B cell (primary cell): Measurements from ENCODE around the gene FNDC5. TPM values are rescaled to one million over a fixed set of nuclear protein-coding genes. Genes with fewer than 3 reads are reported as not detected.

Source experiments
- ATAC-seq: fragments of 200-7000 bp; cut with Tn5 transposase; one replicate; pipeline ENCODE4 v1.10.0; 2021; ENCODE audit warnings: low read depth, mild to moderate bottlenecking, moderate number of reproducible peaks, moderate library complexity
- CTCF ChIA-PET: fragments of 350-600 bp; sonication (Branson Sonifier 250); formaldehyde crosslinking; loops from one replicate; lab custom pipeline; 2021; ENCODE audit warnings: antibody characterized with exemption, inconsistent platforms; lab: Charles Lee
- POLR2A ChIA-PET: fragments of 350-600 bp; sonication (Branson Sonifier 250); formaldehyde crosslinking; loops from one replicate; lab custom pipeline; 2021; ENCODE audit warnings: antibody characterized with exemption; lab: Charles Lee
- DNase-seq: peaks from one replicate; pipeline ENCODE4 v3.0.0; 2013
- H2AFZ ChIP-seq: 2 replicates; pipeline ENCODE4 v1.6.1; 2012; ENCODE audit warnings: mild to moderate bottlenecking, low read depth, low read length; ENCODE audit not compliant: insufficient read depth, poor library complexity, severe bottlenecking
- H3K27ac ChIP-seq, 2 donors: 1 replicate in 1 of 2; 2 replicates in 1 of 2; pipeline ENCODE4 v1.5.1; 2012 to 2013; ENCODE audit warnings: low read length in 2 of 2, mild to moderate bottlenecking in 2 of 2, moderate library complexity in 1 of 2
- H3K27me3 ChIP-seq, 4 experiments: fragments of 200-600 bp in 1 of 4; sonication (generic) in 1 of 4; replicated peaks in 1 of 4; 1 replicate in 2 of 4; 2 replicates in 2 of 4; pipeline versions ENCODE4 v1.6.1 to v1.7.0; 2013 to 2016; ENCODE audit warnings: low read length in 3 of 4, mild to moderate bottlenecking in 2 of 4, mixed read lengths in 1 of 4, moderate library complexity in 1 of 4; ENCODE audit not compliant: insufficient read depth in 4 of 4, control insufficient read depth in 3 of 4; ENCODE audit errors: control extremely low read depth in 1 of 4
- H3K36me3 ChIP-seq, 2 experiments: replicated peaks in 1 of 2; 1 replicate in 1 of 2; 2 replicates in 1 of 2; pipeline versions ENCODE4 v1.6.1 to v1.7.1; 2013; ENCODE audit warnings: low read length in 1 of 2; ENCODE audit not compliant: insufficient read depth in 2 of 2, control insufficient read depth in 1 of 2; ENCODE audit errors: control extremely low read depth in 1 of 2, extremely low read depth in 1 of 2
- H3K4me1 ChIP-seq, 2 donors: fragments of 200-600 bp in 1 of 2; sonication (generic) in 1 of 2; 1 replicate in 1 of 2; 2 replicates in 1 of 2; pipeline versions ENCODE4 v1.5.1 to v1.6.1; 2013 to 2017; ENCODE audit warnings: low read length in 2 of 2; ENCODE audit not compliant: control insufficient read depth in 2 of 2, insufficient read depth in 2 of 2
- H3K4me2 ChIP-seq: replicated peaks from 2 replicates; pipeline ENCODE3; 2012; ENCODE audit warnings: mild to moderate bottlenecking, low read depth, low read length; ENCODE audit not compliant: poor library complexity, severe bottlenecking
- H3K4me3 ChIP-seq, 5 experiments: fragments of 200-600 bp in 1 of 5; sonication (generic) in 1 of 5; 1 replicate in 3 of 5; 2 replicates in 2 of 5; pipeline versions ENCODE4 v1.5.1 to v1.7.0; 2011 to 2016; ENCODE audit warnings: low read length in 4 of 5, mild to moderate bottlenecking in 4 of 5, low read depth in 2 of 5, control low read depth in 1 of 5, moderate library complexity in 1 of 5; ENCODE audit not compliant: insufficient read depth in 1 of 5; ENCODE audit errors: control extremely low read depth in 1 of 5, extremely low read depth in 1 of 5
- H3K79me2 ChIP-seq: fragments of 200-600 bp; sonication (generic); one replicate; pipeline ENCODE4 v1.6.0; 2016; ENCODE audit warnings: low read length; ENCODE audit not compliant: control insufficient read depth, insufficient read depth
- H3K9ac ChIP-seq: fragments of 200-600 bp; sonication (generic); 2 replicates; pipeline ENCODE4 v1.6.1; 2017; ENCODE audit warnings: mild to moderate bottlenecking, low read length, moderate library complexity
- H3K9me3 ChIP-seq, 3 donors: one replicate each; pipeline versions ENCODE4 v1.6.1 to v1.7.1; 2013; ENCODE audit warnings: low read length in 2 of 3; ENCODE audit not compliant: control insufficient read depth in 2 of 3, insufficient read depth in 1 of 3; ENCODE audit errors: control extremely low read depth in 1 of 3
- H4K20me1 ChIP-seq: 2 replicates; pipeline ENCODE4 v1.6.0; 2012; ENCODE audit warnings: mild to moderate bottlenecking, low read length; ENCODE audit not compliant: insufficient read depth, control insufficient read depth, poor library complexity, severe bottlenecking
- H3K27ac Mint-ChIP-seq: one replicate; pipeline ENCODE4 v1.8.0; 2021; ENCODE audit warnings: mixed read lengths
- H3K27me3 Mint-ChIP-seq: one replicate; pipeline ENCODE4 v1.8.0; 2021; ENCODE audit warnings: mixed read lengths
- H3K4me1 Mint-ChIP-seq: one replicate; pipeline ENCODE4 v1.8.0; 2021; ENCODE audit warnings: mixed read lengths
- H3K4me3 Mint-ChIP-seq: one replicate; pipeline ENCODE4 v1.8.0; 2021; ENCODE audit warnings: mixed read lengths
- H3K9me3 Mint-ChIP-seq: one replicate; pipeline ENCODE4 v1.8.0; 2022; ENCODE audit warnings: mixed read lengths; ENCODE audit not compliant: insufficient read depth
- EZH2 ChIP-seq: IDR thresholded peaks from 2 replicates; pipeline ENCODE4 v1.6.1; 2012; ENCODE audit warnings: borderline replicate concordance, low read depth, mild to moderate bottlenecking, moderate library complexity, low read length; ENCODE audit not compliant: insufficient read depth, poor library complexity, severe bottlenecking
- WGBS: methylation state at CpG from one replicate; pipeline ENCODE4 v1.1.5; 2013; ENCODE audit warnings: missing lambda C conversion rate; ENCODE audit not compliant: insufficient coverage; 5-methylcytosine and 5-hydroxymethylcytosine counted together
- intact Hi-C: fragments of 100-400 bp; cut with micrococcal nuclease; formaldehyde crosslinking; loops from one replicate; pipeline ENCODE4 v1.10.0; 2022
- polyA plus RNA-seq: library from polyadenylated mRNA; depleted of rRNA; stranded (reverse); fragments of >200 nt; gene quantifications from 2 replicates; pipeline ENCODE4 v1.2.3, GENCODE V29; 2012
- total RNA-seq, 2 donors: library from RNA; stranded (reverse); fragments of 120-200 nt in 1 of 2; gene quantifications; 1 replicate in 1 of 2; 2 replicates in 1 of 2; pipeline versions ENCODE4 v1.2.3 to v1.2.4, GENCODE V29; 2013 to 2022
- TF ChIP-seq, protein P1 (sequence below): fragments of 200-600 bp; IDR thresholded peaks from one replicate; pipeline ENCODE4 v1.8.0; 2022; ENCODE audit warnings: antibody characterized with exemption, mild to moderate bottlenecking

FNDC5 gene
- total and polyA plus RNA-seq, 2 donors (not counting 1 experiment from before 2014, with no cell fraction given) = 0.76 to 2.1 TPM

DNA sequence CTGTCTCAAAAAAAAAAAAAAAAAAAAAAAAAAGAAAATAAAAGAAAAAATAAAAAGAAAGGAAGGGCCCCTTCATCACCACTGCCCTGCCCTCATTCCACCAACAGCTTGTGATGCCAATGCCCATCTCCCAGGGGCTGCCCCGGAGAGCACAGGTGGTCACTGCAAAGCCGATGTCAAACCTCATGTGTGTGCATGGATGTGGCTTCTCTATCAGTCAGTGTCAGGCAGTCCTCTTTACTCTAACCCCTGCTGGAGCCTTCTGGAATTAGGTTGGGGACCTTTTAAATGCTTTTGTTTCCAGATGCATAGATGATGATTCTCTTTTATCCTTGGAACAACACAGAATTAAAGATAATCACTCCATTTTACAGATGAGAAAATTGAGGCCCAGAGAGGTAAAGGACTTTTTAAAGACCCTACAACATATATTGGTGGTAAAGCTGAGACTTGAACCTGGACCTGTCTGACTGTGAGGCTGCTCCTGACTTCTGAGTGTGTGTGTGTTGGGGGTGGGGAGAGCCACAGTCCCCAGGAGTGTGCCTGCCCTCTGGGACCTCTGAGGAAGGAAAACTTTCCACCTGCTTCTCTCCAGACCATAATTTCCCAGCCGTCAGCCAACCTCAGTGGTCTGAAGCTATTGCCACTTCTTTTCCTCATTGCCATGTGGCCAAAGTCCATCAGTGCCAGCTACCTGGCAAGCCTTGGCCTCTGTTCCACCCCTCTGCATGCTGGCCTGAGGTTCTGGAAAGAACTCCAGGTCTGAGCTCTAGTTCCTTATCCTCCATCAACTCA, 33.5 kb upstream of the FNDC5 start:
- intact Hi-C loops = no loop called here
- Mint-ChIP-seq H3K27me3 (peaks cover 32% of the 10 kb centered on the region), H3K9me3 (no peaks in the 10 kb centered on the region), H3K4me3 (no peak overlapping the region), H3K4me1 (peaks cover 11% of the 10 kb centered on the region), H3K27ac (no peak overlapping the region)
- POLR2A ChIA-PET = no interaction called here
- DNase-seq = no peak
- peaks cover 0 to 15% (median 0%) of the 10 kb centered on the region in 3 donors for H3K9me3 ChIP-seq
- no peaks in the 10 kb centered on the region for H4K20me1 ChIP-seq
- 73% methylated on average over 3 of the region's 3 CpGs for WGBS
- H3K4me1 ChIP-seq = peaks cover 9 to 10% of the 10 kb centered on the region in 2 donors
- peaks cover 0 to 32% (median 15%) of the 10 kb centered on the region in 4 experiments for H3K27me3 ChIP-seq
- no peak overlapping the region for H3K4me3 ChIP-seq
- no peaks in the 10 kb centered on the region for H3K79me2 ChIP-seq
- TF ChIP-seq, protein P1, sequence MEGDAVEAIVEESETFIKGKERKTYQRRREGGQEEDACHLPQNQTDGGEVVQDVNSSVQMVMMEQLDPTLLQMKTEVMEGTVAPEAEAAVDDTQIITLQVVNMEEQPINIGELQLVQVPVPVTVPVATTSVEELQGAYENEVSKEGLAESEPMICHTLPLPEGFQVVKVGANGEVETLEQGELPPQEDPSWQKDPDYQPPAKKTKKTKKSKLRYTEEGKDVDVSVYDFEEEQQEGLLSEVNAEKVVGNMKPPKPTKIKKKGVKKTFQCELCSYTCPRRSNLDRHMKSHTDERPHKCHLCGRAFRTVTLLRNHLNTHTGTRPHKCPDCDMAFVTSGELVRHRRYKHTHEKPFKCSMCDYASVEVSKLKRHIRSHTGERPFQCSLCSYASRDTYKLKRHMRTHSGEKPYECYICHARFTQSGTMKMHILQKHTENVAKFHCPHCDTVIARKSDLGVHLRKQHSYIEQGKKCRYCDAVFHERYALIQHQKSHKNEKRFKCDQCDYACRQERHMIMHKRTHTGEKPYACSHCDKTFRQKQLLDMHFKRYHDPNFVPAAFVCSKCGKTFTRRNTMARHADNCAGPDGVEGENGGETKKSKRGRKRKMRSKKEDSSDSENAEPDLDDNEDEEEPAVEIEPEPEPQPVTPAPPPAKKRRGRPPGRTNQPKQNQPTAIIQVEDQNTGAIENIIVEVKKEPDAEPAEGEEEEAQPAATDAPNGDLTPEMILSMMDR = no peak
- no peak for TF ChIP-seq EZH2
- CTCF ChIA-PET = interaction anchor here (0.9 to 1.6 kb wide), 3 partner anchors 12 to 94 kb away, joined by 3 read pairs; no protein-coding TSS in a partner anchor
- no peak overlapping the region for H3K9ac ChIP-seq
- no peaks in the 10 kb centered on the region for H3K36me3 ChIP-seq
- no peak overlapping the region for H3K27ac ChIP-seq
- H3K4me2 ChIP-seq = no peak overlapping the region
- ATAC-seq = no peak
- H2AFZ ChIP-seq = no peak overlapping the region

DNA sequence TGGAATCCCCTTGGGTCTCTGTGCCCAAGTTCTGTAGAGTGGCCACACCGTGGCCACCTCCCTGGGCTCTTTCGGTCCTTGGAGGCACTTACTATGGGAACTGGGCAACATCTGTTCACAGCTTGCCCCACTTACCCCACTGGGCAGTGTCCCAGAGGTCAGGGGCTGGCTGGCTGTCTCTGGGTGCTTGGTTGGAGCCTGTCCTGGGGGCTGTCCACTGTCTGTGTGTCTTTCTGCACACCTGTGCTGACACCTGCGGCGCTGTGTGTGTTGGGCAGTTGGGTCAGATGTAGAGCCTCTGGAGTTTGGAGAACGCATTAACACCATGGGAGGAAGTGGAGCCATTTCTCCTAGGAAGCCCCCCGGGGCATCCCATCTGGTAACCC, 31.8 kb upstream of the FNDC5 start:
- Histone ChIP-seq H3K27ac (no peak overlapping the region), H3K4me1 (peaks cover 9 to 10% of the 10 kb centered on the region in 2 donors), H3K36me3 (no peaks in the 10 kb centered on the region), H4K20me1 (no peaks in the 10 kb centered on the region), H3K9ac (no peak overlapping the region), H3K9me3 (peaks cover 0 to 15% (median 0%) of the 10 kb centered on the region in 3 donors), H3K4me3 (no peak overlapping the region), H3K27me3 (peaks cover 0 to 37% (median 15%) of the 10 kb centered on the region in 4 experiments), H2AFZ (no peak overlapping the region), H3K4me2 (no peak overlapping the region), H3K79me2 (no peaks in the 10 kb centered on the region)
- TF ChIP-seq, protein P1 = no peak
- TF ChIP-seq EZH2 = no peak
- CTCF ChIA-PET = interaction anchor here (1.3 kb wide), 1 partner anchor 30 kb away, joined by 3 read pairs; no protein-coding TSS in a partner anchor
- intact Hi-C loops = no loop called here
- Mint-ChIP-seq H3K27me3 (peaks cover 29% of the 10 kb centered on the region), H3K4me1 (peaks cover 11% of the 10 kb centered on the region), H3K4me3 (peak overlapping the region; percentile 76), H3K9me3 (no peaks in the 10 kb centered on the region), H3K27ac (no peak overlapping the region)
- ATAC-seq (no peak), DNase-seq (no peak)
- WGBS = 79% methylated on average over 6 of the region's 6 CpGs
- POLR2A ChIA-PET = interaction anchor here (0.6 kb wide), 1 partner anchor 158 kb away, joined by 5 read pairs; no protein-coding TSS in a partner anchor
